Natural killer cell (primary cell): ENCODE data around the gene WNT3A. TPM values are rescaled to one million over a fixed set of nuclear protein-coding genes. Genes with fewer than 3 reads are reported as not detected.
A peak's percentile ranks its signal among the peaks of the same experiment; 100 is the strongest.

ENCODE experiments used
- ATAC-seq, 3 donors: fragments of 150-1000 bp in 2 of 3; fragments of 200-7000 bp in 1 of 3; cut with Tn5 transposase; 1 replicate in 1 of 3; 2 replicates in 2 of 3; pipeline ENCODE4 v1.10.0; 2021; ENCODE audit warnings: mild to moderate bottlenecking in 2 of 3, moderate library complexity in 2 of 3
- DNase-seq, 2 donors: peaks; one replicate each; pipeline versions ENCODE4 v3.0.0 to v3.0.0-alpha.2; 2013 to 2021; ENCODE audit warnings: mixed read lengths in 1 of 2
- H3K27ac ChIP-seq: one replicate; pipeline ENCODE4 v1.5.1; 2013; ENCODE audit warnings: mild to moderate bottlenecking, low read length
- H3K27me3 ChIP-seq: one replicate; pipeline ENCODE4 v1.6.1; 2013; ENCODE audit warnings: low read length; ENCODE audit not compliant: control insufficient read depth, insufficient read depth
- H3K36me3 ChIP-seq: one replicate; pipeline ENCODE4 v1.6.1; 2013; ENCODE audit warnings: low read length; ENCODE audit not compliant: control insufficient read depth, insufficient read depth
- H3K4me1 ChIP-seq: one replicate; pipeline ENCODE4 v1.6.1; 2013; ENCODE audit warnings: low read length; ENCODE audit not compliant: control insufficient read depth, insufficient read depth
- H3K4me3 ChIP-seq: one replicate; pipeline ENCODE4 v1.5.1; 2013; ENCODE audit warnings: low read length
- H3K9me3 ChIP-seq: one replicate; pipeline ENCODE4 v1.6.1; 2013; ENCODE audit warnings: low read length; ENCODE audit not compliant: control insufficient read depth, insufficient read depth
- H3K27ac Mint-ChIP-seq, 2 donors: one replicate each; pipeline ENCODE4 v1.8.0; 2022; ENCODE audit warnings: mild to moderate bottlenecking in 2 of 2, mixed read lengths in 2 of 2, moderate library complexity in 1 of 2
- H3K27me3 Mint-ChIP-seq, 2 donors: one replicate each; pipeline ENCODE4 v1.8.0; 2022; ENCODE audit warnings: low read depth in 2 of 2, mixed read lengths in 2 of 2
- H3K36me3 Mint-ChIP-seq: one replicate; pipeline ENCODE4 v1.8.0; 2022; ENCODE audit warnings: mixed read lengths
- H3K4me1 Mint-ChIP-seq, 2 donors: one replicate each; pipeline ENCODE4 v1.8.0; 2022; ENCODE audit warnings: mixed read lengths in 2 of 2
- H3K4me3 Mint-ChIP-seq: one replicate; pipeline ENCODE4 v1.8.0; 2022; ENCODE audit warnings: mild to moderate bottlenecking, moderate library complexity, mixed read lengths
- H3K9me3 Mint-ChIP-seq, 2 donors: one replicate each; pipeline ENCODE4 v1.8.0; 2022; ENCODE audit warnings: mixed read lengths in 2 of 2
- CTCF ChIP-seq: fragments of 200-600 bp; IDR thresholded peaks from one replicate; pipeline ENCODE4 v1.8.0; 2022; ENCODE audit warnings: antibody characterized with exemption
- WGBS: methylation state at CpG from one replicate; pipeline ENCODE4 v1.1.7; 2013; ENCODE audit warnings: missing lambda C conversion rate; ENCODE audit not compliant: insufficient coverage; 5-methylcytosine and 5-hydroxymethylcytosine counted together
- intact Hi-C: fragments of 100-400 bp; cut with micrococcal nuclease; formaldehyde crosslinking; loops from one replicate; pipeline ENCODE4 v1.14.2; 2022
- total RNA-seq, 4 donors: library from RNA; stranded (reverse); fragments of 120-200 nt in 1 of 4; gene quantifications; one replicate each; pipeline versions ENCODE4 v1.2.3 to v1.2.4, GENCODE V29; 2013 to 2022

WNT3A gene
- total RNA-seq, 3 donors from 2014 or later (not counting 1 experiment from before 2014, with no cell fraction given): not detected

- Mint-ChIP-seq H3K9me3 (no peaks in the 10 kb centered on the region), H3K4me3 (peak overlapping the region; percentile 92), H3K4me1 (peaks cover 58 to 76% of the 10 kb centered on the region in 2 donors), H3K27ac (peak overlapping the region; percentile 93 to 94), H3K36me3 (no peaks in the 10 kb centered on the region), H3K27me3 (no peaks in the 10 kb centered on the region)
- H3K36me3 ChIP-seq: peaks cover 5% of the 10 kb centered on the region
- no peak for DNase-seq
- TF ChIP-seq CTCF: no peak
- peak overlapping the region; percentile 97 for H3K27ac ChIP-seq
- ATAC-seq: peak in 1 of 3 donors; percentile 5
- H3K4me1 ChIP-seq: peaks cover 73% of the 10 kb centered on the region
- no peaks in the 10 kb centered on the region for H3K27me3 ChIP-seq
- intact Hi-C loops: loop anchor here (5.0 kb wide), 1 partner anchor 83 kb away; the partner anchor contains the start of gene IBA57
- H3K9me3 ChIP-seq: no peaks in the 10 kb centered on the region
- 32% methylated on average over 3 of the region's 3 CpGs for WGBS
- H3K4me3 ChIP-seq: peak overlapping the region; percentile 84
These were observed 77.5 kb downstream of the WNT3A start for GRCh38 chr1:228084325-228084724.

GRCh38 chr1:228084797-228085196, 78.0 kb downstream of the WNT3A start:
- no peaks in the 10 kb centered on the region for H3K27me3 Mint-ChIP-seq
- H3K9me3 ChIP-seq: no peaks in the 10 kb centered on the region
- peaks cover 62 to 79% of the 10 kb centered on the region in 2 donors for H3K4me1 Mint-ChIP-seq
- 65% methylated on average over 4 of the region's 5 CpGs for WGBS
- intact Hi-C loops: loop anchor here (5.0 kb wide), 1 partner anchor 83 kb away; the partner anchor contains the start of gene IBA57
- peak overlapping the region; percentile 92 for H3K4me3 Mint-ChIP-seq
- H3K36me3 Mint-ChIP-seq: no peaks in the 10 kb centered on the region
- peaks cover 5% of the 10 kb centered on the region for H3K36me3 ChIP-seq
- peaks cover 78% of the 10 kb centered on the region for H3K4me1 ChIP-seq
- no peak for ATAC-seq
- H3K9me3 Mint-ChIP-seq: no peaks in the 10 kb centered on the region
- TF ChIP-seq CTCF: no peak
- no peak overlapping the region for H3K4me3 ChIP-seq
- H3K27ac ChIP-seq: peak overlapping the region; percentile 97
- no peaks in the 10 kb centered on the region for H3K27me3 ChIP-seq
- no peak for DNase-seq
- H3K27ac Mint-ChIP-seq: peak overlapping the region; percentile 93 to 94

GRCh38 chr1:228085287-228085951, 78.6 kb downstream of the WNT3A start:
- no peak for TF ChIP-seq CTCF
- Histone ChIP-seq H3K36me3 (peaks cover 5% of the 10 kb centered on the region), H3K27me3 (no peaks in the 10 kb centered on the region), H3K4me1 (peaks cover 84% of the 10 kb centered on the region), H3K27ac (peak overlapping the region; percentile 97), H3K9me3 (no peaks in the 10 kb centered on the region), H3K4me3 (no peak overlapping the region)
- Mint-ChIP-seq H3K4me3 (peak overlapping the region; percentile 92), H3K36me3 (no peaks in the 10 kb centered on the region), H3K27ac (peak overlapping the region; percentile 93 to 94), H3K4me1 (peaks cover 68 to 80% of the 10 kb centered on the region in 2 donors), H3K27me3 (no peaks in the 10 kb centered on the region), H3K9me3 (no peaks in the 10 kb centered on the region)
- WGBS: 60% methylated on average over 6 of the region's 6 CpGs
- intact Hi-C loops: no loop called here
- ATAC-seq (no peak), DNase-seq (no peak)
